ENCODE measurements around the gene AHI1. TPM values are rescaled to one million over a fixed set of nuclear protein-coding genes. Genes with fewer than 3 reads are reported as not detected.

AHI1 gene
- total and polyA plus RNA-seq, 12 donors = 4.1 to 19.8 (median 11.9) TPM

DNA sequence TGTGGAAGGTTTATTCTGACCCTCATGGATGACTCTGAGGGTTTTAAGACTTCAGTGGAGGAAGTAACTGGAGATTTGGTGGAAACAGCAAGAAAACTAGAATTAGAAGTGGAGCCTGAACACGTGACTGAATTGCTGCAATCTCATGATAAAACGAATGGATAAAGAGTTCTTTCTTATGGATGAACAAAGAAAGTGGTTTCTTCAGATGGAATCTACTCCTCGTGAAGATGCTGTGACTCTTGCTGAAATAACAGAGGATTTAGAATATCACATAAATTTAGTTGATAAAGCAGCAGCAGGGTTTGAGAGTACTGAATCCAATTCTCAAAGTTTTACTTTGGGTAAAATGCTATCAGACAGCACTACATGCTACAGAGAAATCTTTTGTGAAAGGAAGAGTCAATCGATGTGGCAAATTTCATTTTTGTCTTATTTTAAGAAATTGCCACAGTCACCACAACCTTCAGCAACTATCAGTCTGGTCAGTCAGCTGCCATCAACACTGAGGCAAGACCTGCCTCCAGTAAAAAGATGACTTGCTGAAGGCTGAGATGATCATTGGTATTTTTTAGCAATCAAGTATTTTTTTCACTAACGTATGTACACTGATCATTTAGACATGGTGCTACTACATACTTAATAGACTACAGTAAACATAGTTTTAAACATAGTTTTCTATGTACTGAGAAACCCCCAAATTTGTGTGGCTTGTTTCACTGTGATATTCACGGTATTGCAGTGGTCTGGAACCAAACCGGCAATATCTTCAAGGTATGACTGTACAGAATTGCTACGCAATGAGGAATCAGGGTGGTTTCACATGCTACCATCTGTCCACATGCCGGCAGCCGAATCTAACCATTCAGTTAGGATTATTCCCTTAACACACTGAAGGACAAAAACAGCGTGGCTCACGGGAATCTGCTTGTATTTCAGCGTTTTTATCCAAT, 167.4 kb downstream of the AHI1 start:
- Histone ChIP-seq H3K9me3 (peaks cover 0 to 9% (median 0%) of the 10 kb centered on the region in 11 donors), H3K4me3 (no peak overlapping the region), H3K27ac (no peak overlapping the region), H3K36me3 (peaks cover 0 to 8% (median 0%) of the 10 kb centered on the region in 9 donors), H3K27me3 (no peaks in the 10 kb centered on the region), H3K4me1 (no peaks in the 10 kb centered on the region)
- WGBS, 2 donors = 88 to 94% methylated on average over 13 of the region's 13 CpGs
- ATAC-seq (no peak), DNase-seq (no peak)
- intact Hi-C loops (cut with DNase I) = no loop called here
- TF ChIP-seq, protein P1, sequence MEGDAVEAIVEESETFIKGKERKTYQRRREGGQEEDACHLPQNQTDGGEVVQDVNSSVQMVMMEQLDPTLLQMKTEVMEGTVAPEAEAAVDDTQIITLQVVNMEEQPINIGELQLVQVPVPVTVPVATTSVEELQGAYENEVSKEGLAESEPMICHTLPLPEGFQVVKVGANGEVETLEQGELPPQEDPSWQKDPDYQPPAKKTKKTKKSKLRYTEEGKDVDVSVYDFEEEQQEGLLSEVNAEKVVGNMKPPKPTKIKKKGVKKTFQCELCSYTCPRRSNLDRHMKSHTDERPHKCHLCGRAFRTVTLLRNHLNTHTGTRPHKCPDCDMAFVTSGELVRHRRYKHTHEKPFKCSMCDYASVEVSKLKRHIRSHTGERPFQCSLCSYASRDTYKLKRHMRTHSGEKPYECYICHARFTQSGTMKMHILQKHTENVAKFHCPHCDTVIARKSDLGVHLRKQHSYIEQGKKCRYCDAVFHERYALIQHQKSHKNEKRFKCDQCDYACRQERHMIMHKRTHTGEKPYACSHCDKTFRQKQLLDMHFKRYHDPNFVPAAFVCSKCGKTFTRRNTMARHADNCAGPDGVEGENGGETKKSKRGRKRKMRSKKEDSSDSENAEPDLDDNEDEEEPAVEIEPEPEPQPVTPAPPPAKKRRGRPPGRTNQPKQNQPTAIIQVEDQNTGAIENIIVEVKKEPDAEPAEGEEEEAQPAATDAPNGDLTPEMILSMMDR (IDR thresholded peaks at IDR 0.05) = no peak

DNA sequence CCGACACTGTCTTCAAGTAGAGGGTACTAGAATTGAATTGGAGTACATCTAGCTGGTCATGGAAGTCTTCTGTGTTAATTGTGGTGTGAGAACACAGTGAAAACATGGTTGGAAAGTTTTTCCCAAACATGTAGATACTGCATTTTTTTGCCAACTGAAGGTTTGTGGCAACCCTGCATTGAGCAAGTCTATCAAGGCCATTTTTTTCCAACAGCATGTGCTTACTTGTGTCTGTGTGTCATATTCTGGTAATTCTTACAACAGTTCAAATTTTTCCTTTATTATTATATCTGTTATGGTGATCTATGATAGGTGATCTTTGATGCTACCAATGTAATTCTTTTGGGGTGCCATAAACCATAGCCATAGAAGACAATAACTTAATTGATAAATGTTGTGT, 169.4 kb downstream of the AHI1 start:
- Histone ChIP-seq H3K36me3 (peaks cover 0 to 8% (median 0%) of the 10 kb centered on the region in 9 donors), H3K27me3 (no peaks in the 10 kb centered on the region), H3K27ac (no peak overlapping the region), H3K4me3 (no peak overlapping the region), H3K9me3 (peaks cover 0 to 9% (median 0%) of the 10 kb centered on the region in 11 donors), H3K4me1 (peaks cover 0 to 10% (median 0%) of the 10 kb centered on the region in 9 donors)
- TF ChIP-seq, protein P1 (IDR thresholded peaks at IDR 0.05) = no peak
- DNase-seq (no peak), ATAC-seq (no peak)
- 100% methylated on average over 1 of the region's 1 CpG for WGBS, 2 donors
- intact Hi-C loops (cut with DNase I) = no loop called here

DNA sequence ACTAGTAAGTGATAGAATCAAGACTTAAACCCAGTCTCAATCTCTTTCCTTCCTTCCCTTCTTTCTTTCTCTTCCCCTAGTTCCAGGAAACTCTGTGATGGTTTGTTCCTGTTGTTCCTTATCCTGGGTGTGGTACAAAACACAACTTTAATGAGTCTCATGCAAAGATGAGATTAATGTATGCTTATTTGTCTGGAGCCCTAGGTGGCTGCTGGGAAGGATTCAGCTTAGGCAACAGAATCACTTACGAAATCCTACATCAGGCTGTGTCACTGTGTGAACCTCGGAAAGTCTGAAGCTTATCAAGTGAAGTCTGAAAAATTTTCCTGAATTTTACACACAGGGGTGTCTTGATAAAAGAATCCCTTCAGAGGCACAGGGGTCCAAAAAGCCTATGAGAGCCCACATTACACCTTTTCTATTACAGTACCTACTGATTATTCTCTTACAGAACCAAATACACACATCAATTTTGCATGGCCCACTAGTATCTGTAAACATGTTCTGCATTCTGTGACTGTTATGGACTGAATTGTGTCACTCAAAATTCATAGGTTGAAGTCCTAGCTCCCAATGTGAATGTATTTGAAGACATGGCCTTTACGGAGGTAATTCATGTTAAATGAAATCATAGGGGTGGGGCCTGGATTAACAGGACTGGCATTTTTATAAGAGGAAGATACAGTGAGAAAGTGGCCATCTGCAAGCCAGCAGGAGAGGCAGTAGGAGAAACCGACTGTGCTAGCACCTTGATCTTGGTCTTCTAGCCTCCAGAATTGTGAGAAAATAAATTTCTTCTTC, 171.7 kb downstream of the AHI1 start:
- H3K27ac ChIP-seq = no peak overlapping the region
- peaks cover 0 to 10% (median 0%) of the 10 kb centered on the region in 9 donors for H3K4me1 ChIP-seq
- TF ChIP-seq, protein P1 (IDR thresholded peaks at IDR 0.05) = no peak
- H3K4me3 ChIP-seq = no peak overlapping the region
- H3K27me3 ChIP-seq = no peaks in the 10 kb centered on the region
- DNase-seq (no peak), ATAC-seq (no peak)
- intact Hi-C loops (cut with DNase I) = no loop called here
- 87 to 88% methylated on average over 4 of the region's 4 CpGs for WGBS, 2 donors
- H3K9me3 ChIP-seq = peaks cover 0 to 9% (median 0%) of the 10 kb centered on the region in 11 donors
- H3K36me3 ChIP-seq = peaks cover 0 to 8% (median 0%) of the 10 kb centered on the region in 9 donors

DNA sequence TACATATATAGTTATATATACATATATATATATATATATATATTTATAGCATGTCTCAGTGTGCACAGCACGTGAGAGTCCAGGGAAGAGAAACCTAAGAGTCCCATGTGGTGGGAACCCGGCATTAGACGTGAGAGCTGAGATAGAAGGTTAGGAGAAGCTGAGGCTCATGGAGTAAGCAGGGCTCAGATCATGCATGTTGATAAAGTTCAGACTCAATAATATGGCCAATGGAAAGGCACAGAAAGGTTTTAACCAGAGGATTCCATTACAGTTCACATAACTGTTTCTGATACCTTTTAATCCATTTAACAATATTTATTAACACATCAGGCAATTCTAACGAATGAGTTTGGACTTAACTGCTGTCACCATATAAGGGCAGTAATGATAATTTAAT, 173.0 kb downstream of the AHI1 start:
- ATAC-seq (no peak), DNase-seq (no peak)
- 90 to 94% methylated on average over 4 of the region's 4 CpGs for WGBS, 2 donors
- intact Hi-C loops (cut with DNase I) = no loop called here
- no peaks in the 10 kb centered on the region for H3K27me3 ChIP-seq
- peaks cover 0 to 7% (median 0%) of the 10 kb centered on the region in 11 donors for H3K9me3 ChIP-seq
- peaks cover 0 to 10% (median 0%) of the 10 kb centered on the region in 9 donors for H3K4me1 ChIP-seq
- TF ChIP-seq, protein P1 (IDR thresholded peaks at IDR 0.05) = no peak
- no peak overlapping the region for H3K4me3 ChIP-seq
- H3K27ac ChIP-seq = no peak overlapping the region
- peaks cover 0 to 8% (median 0%) of the 10 kb centered on the region in 9 donors for H3K36me3 ChIP-seq
